Thyroid gland (tissue), 4 donors: ENCODE results near the gene COASY. TPM values are rescaled to one million over a fixed set of nuclear protein-coding genes. Genes with fewer than 3 reads are reported as not detected.
"Not testable (repeated sequence)": the region's sequence is repeated elsewhere in the genome, so short reads cannot be mapped to it uniquely, and the experiment has no call there.

Experiments used
- DNase-seq, 2 donors: peaks; one replicate each; pipeline ENCODE4 v3.0.0-alpha.2; 2019
- H3K27ac ChIP-seq, 3 donors: fragments of 200-600 bp; sonication (generic); 1 replicate in 2 of 3; 2 replicates in 1 of 3; pipeline ENCODE4 v1.5.1; 2016 to 2019; ENCODE audit warnings: mild to moderate bottlenecking in 1 of 3, moderate library complexity in 1 of 3
- H3K27me3 ChIP-seq: fragments of 200-600 bp; sonication (generic); one replicate; pipeline ENCODE4 v1.5.1; 2019
- H3K36me3 ChIP-seq, 2 donors: fragments of 200-600 bp; sonication (generic); one replicate each; pipeline ENCODE4 v1.5.1; 2016 to 2019
- H3K4me1 ChIP-seq, 2 donors: fragments of 200-600 bp; sonication (generic); one replicate each; pipeline ENCODE4 v1.5.1; 2017 to 2019
- H3K4me3 ChIP-seq, 3 donors: fragments of 200-600 bp; sonication (generic); replicated peaks in 1 of 3; 1 replicate in 2 of 3; 2 replicates in 1 of 3; pipeline ENCODE4 v1.5.1; 2016; ENCODE audit warnings: mild to moderate bottlenecking in 1 of 3
- H3K9me3 ChIP-seq: fragments of 200-600 bp; sonication (generic); one replicate; pipeline ENCODE4 v1.5.1; 2017
- POLR2A ChIP-seq, 2 donors: fragments of 450-650 bp; IDR thresholded peaks; one replicate each; pipeline ENCODE4 v1.6.1; 2017; ENCODE audit warnings: antibody characterized with exemption in 2 of 2, mild to moderate bottlenecking in 2 of 2, moderate library complexity in 1 of 2
- WGBS, 2 donors: methylation state at CpG; one replicate each; pipeline ENCODE4 v1.1.5; 2017; 5-methylcytosine and 5-hydroxymethylcytosine counted together
- intact Hi-C: fragments of 100-400 bp; cut with DNase I; formaldehyde crosslinking; loops from one replicate; pipeline ENCODE4 v1.15.1; 2023
- total RNA-seq, 4 donors: library from RNA; depleted of rRNA; stranded (reverse); fragments of >200 nt; gene quantifications; one replicate each; pipeline ENCODE4 v1.2.3, GENCODE V29; 2016
- TF ChIP-seq, protein P1 (sequence below), 6 experiments: fragments of 200-600 bp in 3 of 6; fragments of 450-650 bp in 3 of 6; sonication (generic) in 3 of 6; IDR thresholded peaks; one replicate each; pipeline ENCODE4 v1.5.1; 2016 to 2019; ENCODE audit warnings: antibody characterized with exemption in 6 of 6, mild to moderate bottlenecking in 2 of 6, inconsistent platforms in 1 of 6, moderate library complexity in 1 of 6

The COASY gene
- total RNA-seq, 4 donors from 2014 or later, result 32.7 to 60.9 (median 48.7) TPM

DNA sequence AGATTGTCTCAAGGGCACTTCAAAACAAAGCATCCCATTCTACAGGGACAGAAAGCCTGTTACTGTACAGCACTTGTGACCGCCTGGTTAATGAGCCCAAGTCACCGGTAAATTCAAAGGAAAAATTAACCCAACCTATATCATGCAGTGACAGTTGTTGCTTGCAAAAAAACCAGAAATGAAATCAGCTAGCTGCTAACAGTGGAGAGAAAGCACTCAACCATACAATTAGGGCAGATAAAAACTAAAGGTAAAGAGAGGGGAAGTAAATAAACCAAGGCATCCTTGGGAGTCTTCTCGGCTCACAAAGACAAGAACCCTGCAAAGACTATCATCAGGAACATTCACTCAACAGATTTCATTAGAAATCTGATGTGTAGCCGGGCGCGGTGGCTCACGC lies 41.4 kb downstream of the COASY start:
- no peak overlapping the region for H3K4me3 ChIP-seq
- DNase-seq, result no peak
- no peaks in the 10 kb centered on the region for H3K27me3 ChIP-seq
- 86 to 89% methylated on average over 7 of the region's 7 CpGs for WGBS, 2 donors
- no peak for TF ChIP-seq POLR2A (IDR thresholded peaks at IDR 0.05)
- TF ChIP-seq, protein P1, sequence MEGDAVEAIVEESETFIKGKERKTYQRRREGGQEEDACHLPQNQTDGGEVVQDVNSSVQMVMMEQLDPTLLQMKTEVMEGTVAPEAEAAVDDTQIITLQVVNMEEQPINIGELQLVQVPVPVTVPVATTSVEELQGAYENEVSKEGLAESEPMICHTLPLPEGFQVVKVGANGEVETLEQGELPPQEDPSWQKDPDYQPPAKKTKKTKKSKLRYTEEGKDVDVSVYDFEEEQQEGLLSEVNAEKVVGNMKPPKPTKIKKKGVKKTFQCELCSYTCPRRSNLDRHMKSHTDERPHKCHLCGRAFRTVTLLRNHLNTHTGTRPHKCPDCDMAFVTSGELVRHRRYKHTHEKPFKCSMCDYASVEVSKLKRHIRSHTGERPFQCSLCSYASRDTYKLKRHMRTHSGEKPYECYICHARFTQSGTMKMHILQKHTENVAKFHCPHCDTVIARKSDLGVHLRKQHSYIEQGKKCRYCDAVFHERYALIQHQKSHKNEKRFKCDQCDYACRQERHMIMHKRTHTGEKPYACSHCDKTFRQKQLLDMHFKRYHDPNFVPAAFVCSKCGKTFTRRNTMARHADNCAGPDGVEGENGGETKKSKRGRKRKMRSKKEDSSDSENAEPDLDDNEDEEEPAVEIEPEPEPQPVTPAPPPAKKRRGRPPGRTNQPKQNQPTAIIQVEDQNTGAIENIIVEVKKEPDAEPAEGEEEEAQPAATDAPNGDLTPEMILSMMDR (IDR thresholded peaks at IDR 0.05), result no peak
- intact Hi-C loops, result no loop called here
- H3K9me3 ChIP-seq, result no peaks in the 10 kb centered on the region
- no peaks in the 10 kb centered on the region for H3K36me3 ChIP-seq
- peaks cover 25 to 32% of the 10 kb centered on the region in 2 donors for H3K4me1 ChIP-seq
- H3K27ac ChIP-seq, result no peak overlapping the region

GRCh38 chr17:42607769-42608168 lies 45.8 kb downstream of the COASY start:
- DNase-seq, result no peak
- intact Hi-C loops, result no loop called here
- no peaks in the 10 kb centered on the region for H3K9me3 ChIP-seq
- no peak overlapping the region for H3K27ac ChIP-seq
- H3K27me3 ChIP-seq, result no peaks in the 10 kb centered on the region
- TF ChIP-seq, protein P1 (IDR thresholded peaks at IDR 0.05), result no peak
- no peak for TF ChIP-seq POLR2A (IDR thresholded peaks at IDR 0.05)
- H3K4me1 ChIP-seq, result peaks cover 22 to 23% of the 10 kb centered on the region in 2 donors
- 39 to 46% methylated on average over 3 of the region's 3 CpGs for WGBS, 2 donors
- peak overlapping the region in 2 of 3 donors; percentile 75 to 81 for H3K4me3 ChIP-seq
- H3K36me3 ChIP-seq, result peaks cover 4% of the 10 kb centered on the region in 2 donors

GRCh38 chr17:42608305-42609181 lies 46.6 kb downstream of the COASY start:
- H3K36me3 ChIP-seq, result peaks cover 7 to 10% of the 10 kb centered on the region in 2 donors
- no peak for DNase-seq
- 0 to 1% methylated on average over 27 to 30 of the region's 30 CpGs for WGBS, 2 donors
- peaks cover 22 to 23% of the 10 kb centered on the region in 2 donors for H3K4me1 ChIP-seq
- H3K27ac ChIP-seq, result peak overlapping the region; percentile 78 to 87 (median 84)
- TF ChIP-seq, protein P1 (IDR thresholded peaks at IDR 0.05), result no peak
- TF ChIP-seq POLR2A (IDR thresholded peaks at IDR 0.05), result no peak
- H3K9me3 ChIP-seq, result no peaks in the 10 kb centered on the region
- H3K27me3 ChIP-seq, result no peaks in the 10 kb centered on the region
- intact Hi-C loops, result no loop called here
- peak overlapping the region; percentile 75 to 95 (median 81) for H3K4me3 ChIP-seq

DNA sequence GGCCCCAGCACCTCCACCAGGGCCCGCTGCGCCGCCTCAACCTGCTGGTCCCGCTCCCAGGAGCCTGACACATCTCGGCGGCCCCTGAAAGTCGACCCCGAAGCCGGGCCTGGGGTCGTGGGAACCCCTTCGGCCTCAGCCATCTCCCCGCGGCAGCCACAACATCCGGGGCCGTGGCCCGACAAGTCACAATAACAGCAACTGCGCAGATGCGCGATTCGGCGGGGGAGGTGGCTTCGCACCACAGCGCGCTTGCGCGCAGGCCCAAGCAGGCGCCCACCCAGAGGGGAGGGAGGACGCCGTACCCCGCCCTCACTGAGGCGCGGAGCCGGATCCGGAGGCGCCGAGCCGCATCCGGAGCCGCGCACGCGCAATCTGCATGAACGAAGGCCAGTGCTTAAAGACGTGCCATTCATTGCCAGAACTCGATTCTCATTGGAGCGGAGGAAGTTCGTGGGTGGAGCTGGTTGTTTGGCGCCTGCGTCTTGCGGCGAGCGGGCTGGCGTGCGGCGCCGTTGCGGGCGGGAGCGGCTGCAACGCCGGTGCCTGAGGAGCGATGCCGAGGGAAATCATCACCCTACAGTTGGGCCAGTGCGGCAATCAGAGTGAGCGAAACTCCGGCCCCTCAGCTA lies 47.4 kb downstream of the COASY start, which contains the start of the genes RETREG3 and TUBG1:
Gene RETREG3, minus strand, starts transcription at position 193 of the 632 bp plus-strand sequence. Its CDS starts 50 bp downstream, at position 143.
Gene TUBG1, plus strand, starts transcription at position 502 of the 632 bp plus-strand sequence. Its CDS starts 55 bp downstream, at position 557.
- H3K4me3 ChIP-seq, result peak within 1 kb of the TSS; percentile 75 to 95 (median 81)
- DNase-seq, result peak; percentile 99
- TF ChIP-seq, protein P1 (IDR thresholded peaks at IDR 0.05), result peak in 3 of 6 experiments; percentile 12 to 33 (median 18)
- TF ChIP-seq POLR2A (IDR thresholded peaks at IDR 0.05), result peak; percentile 19 to 92
- H3K27me3 ChIP-seq, result no peaks in the 10 kb centered on the region
- 0% methylated on average over 19 of the region's 66 CpGs; no CpG with 5 or more reads in 1 of the 2 donors for WGBS, 2 donors
- intact Hi-C loops, result no loop called here
- H3K36me3 ChIP-seq, result peaks cover 13 to 17% of the 10 kb centered on the region in 2 donors
- no peaks in the 10 kb centered on the region for H3K9me3 ChIP-seq
- peaks cover 22 to 23% of the 10 kb centered on the region in 2 donors for H3K4me1 ChIP-seq
- peak within 1 kb of the TSS; percentile 78 to 87 (median 84) for H3K27ac ChIP-seq

- peaks cover 22 to 23% of the 10 kb centered on the region in 2 donors for H3K4me1 ChIP-seq
- intact Hi-C loops, H3K9me3 ChIP-seq, H3K27me3 ChIP-seq, DNase-seq: not testable (repeated sequence)
- H3K36me3 ChIP-seq, result peaks cover 13 to 25% of the 10 kb centered on the region in 2 donors
- H3K4me3 ChIP-seq, result peak overlapping the region; percentile 26 to 75 (median 48)
- WGBS, 2 donors, result 16% methylated on average over 26 to 33 of the region's 42 CpGs
- H3K27ac ChIP-seq, result peak overlapping the region in 2 of 3 donors; percentile 48 to 67
Measured at GRCh38 chr17:42609814-42610801, 48.2 kb downstream of the COASY start.
